GM04504 (cell line): ENCODE data around the gene MEI4.

Source experiments
- DNase-seq: peaks from one replicate; pipeline ENCODE4 v3.0.0-alpha.2; 2012; ENCODE audit warnings: low read depth

The MEI4 gene

DNA sequence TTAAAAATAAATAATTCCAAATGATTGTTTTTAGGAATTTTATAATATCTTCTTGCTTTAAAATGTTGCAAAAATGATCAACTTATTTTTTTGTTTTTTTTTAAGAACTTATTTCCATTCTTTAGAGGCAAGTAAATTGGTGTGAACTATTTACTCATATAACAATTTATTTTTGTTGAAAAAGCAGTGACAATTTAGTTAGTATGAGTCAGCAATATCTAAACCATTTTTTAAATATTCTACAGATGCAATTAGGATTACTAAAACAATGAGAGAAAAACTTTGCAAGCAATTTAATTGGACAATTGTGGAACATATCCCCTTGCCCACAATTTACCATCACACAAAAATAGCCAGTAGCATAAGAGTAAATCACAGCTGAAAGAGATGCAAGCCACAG lies 319.5 kb downstream of the MEI4 start:
- no peak for DNase-seq
